Measurements from ENCODE around the gene SPATA6.
A peak's percentile ranks its signal among the peaks of the same experiment; 100 is the strongest.
"Not testable (repeated sequence)": the region's sequence is repeated elsewhere in the genome, so short reads cannot be mapped to it uniquely, and the experiment has no call there.

SPATA6 gene

GRCh38 chr1:48471691-48472576 lies at the start of gene SPATA6:
Gene SPATA6 (minus strand): TSS chr1:48472204. CDS start chr1:48472008, 196 bp downstream.
- DNase-seq, result peak; percentile 94 to 99

- not testable (repeated sequence) for DNase-seq
Observed at GRCh38 chr1:48519896-48520295, 47.9 kb upstream of the SPATA6 start.

DNA sequence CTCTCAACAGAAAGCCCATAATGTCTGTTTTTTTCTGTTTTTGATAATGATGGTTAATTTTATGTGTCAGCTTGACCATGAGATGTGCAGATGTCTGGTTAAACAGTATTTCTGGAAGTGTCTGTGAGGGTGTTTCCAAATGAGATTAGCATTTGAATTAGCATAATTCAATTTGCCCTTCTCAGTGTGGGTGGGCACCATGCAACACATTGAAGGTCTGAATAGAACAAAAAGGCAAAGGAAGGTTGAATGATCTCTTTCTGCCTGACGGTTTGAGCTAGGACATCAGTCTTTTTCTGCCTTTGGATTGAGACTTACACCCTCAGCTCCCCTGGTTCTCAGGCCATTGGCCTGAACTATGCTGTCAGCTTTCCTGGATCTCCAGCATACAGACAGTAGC lies 34.9 kb upstream of the SPATA6 start:
- no peak for DNase-seq

DNA sequence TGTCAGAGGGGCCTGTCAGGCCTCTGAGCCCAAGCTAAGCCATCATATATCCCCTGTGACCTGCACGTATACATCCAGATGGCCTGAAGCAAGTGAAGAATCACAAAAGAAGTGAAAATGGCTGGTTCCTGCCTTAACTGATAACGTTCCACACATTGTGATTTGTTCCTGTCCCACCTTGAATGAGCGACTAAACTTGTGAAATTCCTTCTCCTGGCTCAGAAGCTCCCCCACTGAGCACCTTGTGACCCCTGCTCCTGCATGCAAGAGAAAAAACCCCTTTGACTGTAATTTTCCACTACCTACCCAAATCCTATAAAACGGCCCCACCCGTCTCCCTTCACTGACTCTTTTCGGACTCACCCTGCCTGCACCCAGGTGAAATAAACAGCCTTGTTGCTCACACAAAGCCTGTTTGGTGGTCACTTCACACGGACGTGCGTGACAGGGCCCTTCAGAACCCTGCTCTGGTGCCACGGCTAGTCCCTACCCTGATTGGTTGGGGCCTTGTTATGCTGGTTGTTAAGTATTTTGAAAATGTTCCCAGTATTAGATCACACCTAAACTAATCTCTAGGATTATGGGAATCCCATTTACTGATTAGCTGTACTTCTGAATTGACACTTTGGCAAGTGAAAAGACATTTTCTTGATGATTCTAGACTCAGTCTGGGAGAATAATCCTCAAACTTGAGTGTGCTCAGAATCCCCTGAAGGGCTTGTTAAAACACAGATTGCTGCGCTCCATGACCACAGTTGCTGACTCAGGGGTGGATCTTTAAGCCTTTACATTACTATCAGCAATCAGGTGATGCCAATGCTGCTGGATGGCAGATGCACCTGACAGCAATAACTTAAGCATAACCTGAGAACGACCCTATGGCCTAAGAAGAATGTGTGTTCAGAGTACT lies 28.8 kb upstream of the SPATA6 start:
- no peak for DNase-seq

DNA sequence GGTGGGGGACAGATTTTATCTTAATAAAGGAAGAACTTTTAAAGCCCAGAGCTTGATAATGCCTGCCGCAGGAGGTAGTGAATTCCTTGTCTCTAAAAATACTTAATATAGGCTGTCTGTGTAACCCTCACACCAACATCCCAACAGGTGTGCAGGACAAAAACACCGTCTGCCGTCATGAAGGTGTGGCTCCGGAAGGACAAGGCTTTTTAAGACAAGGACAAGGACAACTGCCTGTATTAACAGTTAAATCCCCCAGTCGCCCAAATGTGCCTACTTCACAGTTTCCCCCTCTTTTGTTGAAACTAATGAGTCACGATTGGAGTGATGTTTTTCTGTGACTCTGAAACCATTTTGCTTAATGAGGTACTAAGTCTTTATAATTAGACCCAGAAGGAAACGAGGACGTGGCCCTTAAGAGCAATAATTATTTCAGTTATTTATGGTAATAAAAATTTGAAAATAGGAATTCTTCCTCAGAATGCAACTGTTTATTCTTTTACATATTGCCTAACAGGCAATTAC lies 27.3 kb upstream of the SPATA6 start:
- DNase-seq, result no peak

- peak; percentile 48 to 70 for DNase-seq
Observed at GRCh38 chr1:48498096-48498791, 26.2 kb upstream of the SPATA6 start.

DNA sequence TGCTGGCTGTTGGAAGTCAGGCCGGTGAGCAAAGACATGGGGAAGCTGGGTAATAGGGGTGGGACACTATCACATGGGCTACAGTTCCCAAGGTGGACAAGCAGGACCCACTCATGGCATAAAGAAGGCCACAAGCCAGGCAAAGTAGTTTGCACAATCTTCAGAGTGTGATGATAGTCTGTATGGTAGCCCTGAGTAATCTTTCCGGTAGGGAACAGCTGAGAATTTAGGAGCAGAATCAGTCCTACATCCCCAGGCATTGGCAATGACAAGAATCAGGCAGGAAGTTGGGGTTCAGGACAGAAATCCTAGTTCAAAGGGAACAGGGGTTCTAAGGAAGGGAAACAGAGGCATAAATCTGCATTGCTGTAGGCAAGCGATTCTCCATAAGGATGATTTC lies 23.9 kb upstream of the SPATA6 start:
- DNase-seq, result no peak

GRCh38 chr1:48495166-48495565 lies 23.2 kb upstream of the SPATA6 start:
- DNase-seq, result no peak

- no peak for DNase-seq
Observed at GRCh38 chr1:48493970-48494769, 22.2 kb upstream of the SPATA6 start.

DNA sequence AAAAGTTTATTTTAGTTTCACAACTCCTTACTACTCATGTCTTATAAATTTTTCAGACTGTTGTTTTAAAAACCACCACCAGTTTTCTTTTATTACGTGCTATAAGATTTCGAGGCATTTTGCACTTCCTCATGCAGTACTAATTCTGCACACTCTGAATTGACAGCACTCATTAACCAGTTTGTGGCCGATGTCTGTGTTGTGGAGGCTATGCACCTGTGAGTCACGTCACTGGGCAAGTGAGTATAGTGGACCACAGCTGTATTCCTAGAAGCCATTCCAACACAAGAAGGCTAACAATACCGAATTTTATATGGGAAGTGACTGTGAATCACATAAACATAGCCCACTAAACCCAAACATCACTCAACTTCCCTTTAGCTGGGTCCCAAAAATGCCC lies 21.0 kb upstream of the SPATA6 start:
- no peak for DNase-seq

- DNase-seq, result no peak
Observed at GRCh38 chr1:48492392-48492791, 20.4 kb upstream of the SPATA6 start.

GRCh38 chr1:48488721-48489120 lies 16.7 kb upstream of the SPATA6 start:
- DNase-seq, result no peak

GRCh38 chr1:48480504-48480903 lies 8.5 kb upstream of the SPATA6 start:
- no peak for DNase-seq

GRCh38 chr1:48480023-48480422 lies 8.0 kb upstream of the SPATA6 start:
- DNase-seq, result not testable (repeated sequence)

- no peak for DNase-seq
Observed at GRCh38 chr1:48472638-48473037, 634 bp upstream of the SPATA6 start.

GRCh38 chr1:48470950-48471690 lies 884 bp downstream of the SPATA6 start:
- DNase-seq, result no peak

GRCh38 chr1:48470481-48470855 lies 1.5 kb downstream of the SPATA6 start:
- no peak for DNase-seq

DNA sequence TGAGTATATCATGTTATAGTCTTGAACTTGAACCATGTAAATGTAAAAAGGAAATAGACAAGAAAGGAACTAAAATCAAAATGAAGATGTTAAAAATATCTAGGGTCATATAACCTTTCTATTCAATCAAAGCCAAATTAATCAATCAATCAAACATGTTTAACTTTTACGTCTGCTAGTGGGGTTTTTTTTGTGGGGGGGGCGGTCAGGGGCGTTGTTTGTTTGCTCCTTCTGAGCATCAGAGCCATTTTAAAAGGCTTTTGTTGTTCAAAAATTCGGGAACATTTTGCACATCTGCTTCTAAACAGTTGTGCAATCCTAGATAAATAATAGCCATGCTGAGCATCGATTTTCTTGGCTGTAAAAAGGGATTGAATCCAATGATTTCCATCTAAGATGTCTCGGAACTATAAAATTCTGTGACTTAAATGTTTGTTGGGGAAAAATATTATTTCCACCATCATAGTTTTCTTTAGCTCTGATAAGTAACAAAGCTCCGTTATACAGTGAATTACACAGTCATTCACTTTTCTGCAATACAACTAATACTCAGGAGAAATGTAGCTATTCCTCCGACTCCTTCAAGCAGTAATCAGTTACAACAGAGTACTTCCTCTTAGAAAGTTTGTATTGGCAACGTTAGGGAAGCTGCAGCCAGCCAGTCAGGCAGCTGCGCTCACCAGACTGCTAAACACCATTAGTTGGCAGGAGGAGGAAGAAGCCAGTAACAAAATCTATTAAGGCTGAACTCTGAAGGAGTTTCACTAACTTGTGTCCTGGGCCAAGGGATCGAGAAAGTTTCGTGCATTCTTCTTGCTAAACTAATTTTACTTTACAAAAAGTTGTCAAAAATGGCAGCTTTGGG lies 2.2 kb downstream of the SPATA6 start:
- DNase-seq, result no peak

DNA sequence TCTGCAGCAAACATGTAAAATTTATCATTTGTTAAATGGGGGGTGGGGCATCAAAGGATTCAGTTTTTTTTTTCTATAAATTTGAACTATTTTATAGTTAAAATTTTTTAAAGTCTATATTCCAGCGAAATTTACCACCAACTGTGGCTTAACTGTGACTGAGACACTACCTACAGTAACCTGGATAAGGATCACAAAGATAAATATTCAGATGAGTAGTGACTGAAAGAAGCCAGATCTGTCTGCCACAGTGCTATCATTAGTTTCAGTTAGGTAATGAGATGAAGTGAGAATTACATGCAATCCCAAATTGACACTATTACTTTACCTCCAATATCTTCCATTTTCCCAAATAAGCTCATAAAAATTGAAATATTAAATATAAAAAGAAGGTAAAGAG lies 5.4 kb downstream of the SPATA6 start:
- DNase-seq, result no peak

GRCh38 chr1:48462716-48463302 lies 9.2 kb downstream of the SPATA6 start:
- DNase-seq, result no peak
